GM12801 (cell line): ENCODE results near the gene ADARB2.

Experiments
- CTCF ChIP-seq: IDR thresholded peaks from one replicate; pipeline ENCODE4 v1.5.1; 2011; ENCODE audit warnings: control low read depth; ENCODE audit not compliant: insufficient read length; ENCODE audit errors: extremely low read depth

Gene ADARB2

DNA sequence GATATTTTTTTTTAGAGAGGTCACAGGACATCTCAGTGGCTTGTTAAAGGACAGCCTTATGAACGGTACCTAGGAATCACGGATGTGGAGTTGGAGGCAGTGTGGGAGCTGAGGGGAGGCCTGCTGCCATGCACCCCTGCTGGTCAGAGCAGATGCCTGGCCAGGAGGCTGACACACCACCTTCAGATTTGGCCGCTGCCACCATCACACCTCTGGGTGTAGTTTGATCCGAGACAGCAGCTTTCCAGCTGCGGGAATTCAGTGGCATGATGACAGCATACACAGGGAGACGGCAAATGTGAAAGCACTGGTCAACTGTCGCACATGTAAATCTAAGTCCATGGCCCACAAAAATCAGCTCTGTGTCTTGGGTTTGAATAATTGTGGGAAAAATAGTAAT is 285.4 kb downstream of the ADARB2 start:
- TF ChIP-seq CTCF: no peak

DNA sequence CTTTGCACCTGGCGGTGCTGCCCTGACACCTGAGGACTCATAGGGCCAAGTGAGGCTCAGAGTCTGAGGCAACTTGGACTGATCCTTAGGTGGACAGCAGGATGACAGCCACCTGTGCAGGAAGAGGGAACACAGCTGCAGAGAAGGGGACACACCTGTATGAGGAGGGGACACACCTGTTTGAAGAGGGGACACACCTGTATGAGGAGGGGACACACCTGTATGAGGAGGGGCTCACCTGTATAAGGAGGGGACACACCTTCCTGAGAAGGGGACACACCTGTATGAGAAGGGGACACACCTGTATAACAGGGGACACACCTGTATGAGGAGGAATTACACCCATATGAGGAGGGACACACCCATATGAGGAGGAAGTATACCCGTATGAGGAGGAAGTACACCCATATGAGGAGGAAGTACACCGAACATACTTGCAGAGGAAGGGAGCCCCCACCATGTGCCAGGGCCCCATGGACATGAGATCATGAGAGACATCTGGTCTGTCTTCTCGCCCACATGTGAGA is 285.9 kb downstream of the ADARB2 start:
- TF ChIP-seq CTCF: no peak

DNA sequence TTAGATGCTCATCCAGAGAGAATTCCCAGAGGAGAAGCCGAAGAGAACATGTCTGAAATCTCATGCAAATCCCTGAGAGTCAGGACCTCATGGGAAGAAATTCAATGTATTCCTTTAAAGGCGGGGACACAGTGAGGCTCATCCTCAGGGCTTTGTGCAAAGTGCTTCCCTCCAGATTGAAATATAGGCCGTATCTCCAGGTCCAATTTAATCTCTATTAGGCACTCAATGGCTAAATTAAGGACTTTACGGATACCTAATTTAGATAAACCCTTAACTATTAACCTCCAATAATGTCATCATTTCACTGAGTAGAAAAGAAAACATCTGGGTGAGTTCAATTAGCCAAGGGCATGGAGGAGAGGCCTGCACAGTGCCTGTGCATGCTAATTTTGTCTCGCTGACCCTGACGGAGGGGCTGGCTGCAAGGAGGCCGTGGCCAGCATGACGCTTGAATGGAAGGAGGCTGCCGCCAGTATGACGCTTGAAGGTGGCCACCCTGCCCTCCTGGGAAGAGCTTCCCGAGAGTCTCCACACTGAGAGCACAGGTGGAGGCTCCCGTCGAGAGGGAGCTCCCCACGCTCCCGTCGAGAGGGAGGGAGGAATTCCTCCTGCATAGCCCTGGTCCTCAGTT is 287.6 kb downstream of the ADARB2 start:
- TF ChIP-seq CTCF: no peak

- no peak for TF ChIP-seq CTCF
Measured at GRCh38 chr10:1449021-1449420, 288.3 kb downstream of the ADARB2 start.

GRCh38 chr10:1448252-1448930 is 288.9 kb downstream of the ADARB2 start:
- no peak for TF ChIP-seq CTCF

- no peak for TF ChIP-seq CTCF
Measured at GRCh38 chr10:1444826-1445225, 292.5 kb downstream of the ADARB2 start.

- no peak for TF ChIP-seq CTCF
Measured at GRCh38 chr10:1440897-1441296, 296.4 kb downstream of the ADARB2 start.
